GM19193 (cell line): ENCODE results near the gene SEPTIN11.

Experiments used
- POLR2A ChIP-seq: IDR thresholded peaks from 4 replicates; pipeline ENCODE4 v1.6.1; 2011; ENCODE audit not compliant: insufficient read depth, insufficient read length; ENCODE audit errors: extremely low read depth

SEPTIN11 gene

DNA sequence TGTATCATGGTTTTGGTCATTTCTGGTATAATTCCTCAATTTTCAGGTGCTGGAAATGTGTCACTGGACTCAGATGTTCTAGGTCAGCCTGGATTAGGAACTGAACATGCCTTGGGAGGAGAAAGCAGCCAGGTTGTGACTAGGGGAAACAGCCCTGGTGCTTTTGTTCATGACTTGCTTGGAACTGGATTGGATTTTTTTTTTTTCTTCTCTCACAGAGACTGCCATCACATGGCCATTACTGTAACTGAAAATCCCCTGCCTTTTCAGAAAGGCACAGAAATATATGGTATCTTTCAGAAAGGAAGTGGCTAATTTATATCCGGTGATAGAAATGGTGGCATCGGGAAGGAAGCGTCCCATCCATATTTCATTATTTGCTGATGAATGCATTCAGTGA is 34.6 kb downstream of the SEPTIN11 start:
- no peak for TF ChIP-seq POLR2A

DNA sequence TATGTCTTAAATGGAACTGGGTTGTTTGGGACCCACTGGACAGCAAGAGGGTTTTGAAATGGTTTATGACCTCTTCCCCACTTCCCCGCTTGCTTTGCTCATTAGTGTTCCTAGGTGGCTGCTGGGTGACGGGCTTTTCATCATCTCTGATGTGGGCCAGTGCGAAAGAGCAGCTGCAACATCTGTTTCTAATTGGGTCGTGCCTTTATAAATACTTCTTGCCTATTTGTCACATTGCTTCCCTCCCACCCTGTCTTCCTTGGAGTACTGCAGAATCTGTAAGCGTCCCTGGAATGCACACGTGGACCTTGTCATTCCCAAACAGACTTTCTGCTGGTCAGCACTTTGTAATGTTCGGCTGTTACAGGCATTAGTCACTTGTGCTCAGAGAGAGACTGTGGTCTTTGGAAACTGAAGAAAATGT is 35.2 kb downstream of the SEPTIN11 start:
- TF ChIP-seq POLR2A: no peak

- TF ChIP-seq POLR2A: no peak
Observed at GRCh38 chr4:76987153-76987591, 37.6 kb downstream of the SEPTIN11 start.

DNA sequence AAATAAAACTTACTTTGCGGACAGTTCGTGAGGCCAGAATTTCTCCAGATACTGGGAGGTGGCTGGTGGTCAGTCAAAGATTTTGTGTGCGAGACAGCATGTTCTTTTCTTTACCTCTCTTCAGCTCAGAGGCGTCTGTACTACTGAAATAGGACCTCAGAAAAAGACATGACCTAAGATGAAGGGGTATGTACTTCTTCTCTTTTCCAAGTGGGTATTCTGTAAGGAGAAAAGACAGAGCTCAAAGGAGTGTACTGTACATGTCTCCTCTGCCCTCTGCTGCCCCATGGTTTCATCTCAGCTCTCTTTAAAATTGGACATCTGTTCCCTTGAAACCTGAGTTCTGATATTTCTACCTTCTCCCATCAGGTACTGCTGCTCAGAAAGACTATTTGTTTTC is 38.1 kb downstream of the SEPTIN11 start:
- TF ChIP-seq POLR2A: no peak

- no peak for TF ChIP-seq POLR2A
Observed at GRCh38 chr4:76989391-76990061, 40.0 kb downstream of the SEPTIN11 start.

- no peak for TF ChIP-seq POLR2A
Observed at GRCh38 chr4:76990288-76991080, 40.9 kb downstream of the SEPTIN11 start.

DNA sequence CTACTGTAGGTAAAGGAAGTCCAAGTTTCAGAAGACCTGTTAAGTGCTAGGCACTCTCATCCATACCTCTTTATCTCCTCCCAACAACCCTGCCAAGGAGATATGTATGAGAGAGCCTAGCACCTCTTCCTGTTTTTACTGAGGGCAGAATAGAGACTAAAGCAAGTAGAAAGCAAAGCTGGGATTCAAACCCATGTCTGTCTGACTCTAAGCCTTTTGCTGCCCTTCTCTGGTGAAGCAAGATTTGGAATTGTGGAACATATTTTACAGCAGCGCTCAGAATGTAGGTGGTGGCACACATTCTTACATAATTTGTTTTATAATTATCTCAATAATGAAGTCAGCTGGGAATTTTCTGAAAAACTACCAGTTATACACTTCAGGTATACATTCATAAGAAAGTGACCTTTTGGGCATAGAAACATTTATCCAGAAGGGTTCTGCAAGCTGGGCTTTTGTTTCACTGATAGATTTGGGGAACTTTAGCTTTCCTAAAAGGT is 41.7 kb downstream of the SEPTIN11 start:
- no peak for TF ChIP-seq POLR2A

DNA sequence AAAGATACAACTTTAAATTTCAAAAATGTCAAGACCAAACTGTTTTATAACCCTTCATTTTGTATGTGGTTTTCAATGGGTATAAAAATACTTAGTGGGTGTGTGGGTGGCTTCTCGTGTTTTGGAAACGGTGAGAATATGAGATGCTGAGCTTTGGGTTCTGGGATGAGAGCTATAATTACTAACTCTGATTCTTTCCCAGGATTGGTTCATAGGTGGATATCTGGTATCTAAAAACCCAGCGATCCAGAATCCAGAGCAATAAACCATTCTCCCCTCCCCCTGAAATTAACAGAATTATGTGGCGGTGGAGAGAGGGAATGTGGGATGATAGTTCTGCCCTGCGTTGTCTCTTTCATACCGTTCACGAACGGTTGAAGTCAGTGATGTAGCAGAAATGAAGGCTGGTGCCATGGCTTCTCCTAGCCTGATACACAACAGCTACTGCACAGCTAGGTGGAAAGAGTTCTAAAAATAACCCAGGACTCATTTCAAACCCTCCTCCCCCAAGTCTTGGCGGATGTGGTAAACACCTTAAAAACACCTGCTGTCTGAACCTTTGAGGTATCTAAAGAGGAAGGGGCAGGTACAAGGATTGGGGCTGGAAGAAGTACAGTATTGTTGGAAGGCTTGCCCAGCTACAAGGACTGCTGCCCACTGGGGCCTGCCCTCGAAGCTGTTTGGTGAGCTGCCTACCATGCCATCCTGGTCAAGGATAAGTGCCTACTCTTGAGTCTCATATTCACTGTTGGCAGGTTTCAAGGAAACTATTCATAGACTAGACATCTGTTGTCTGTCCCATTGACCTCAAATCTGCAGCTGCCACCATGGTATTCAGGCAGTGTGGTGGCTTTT is 44.5 kb downstream of the SEPTIN11 start:
- no peak for TF ChIP-seq POLR2A

DNA sequence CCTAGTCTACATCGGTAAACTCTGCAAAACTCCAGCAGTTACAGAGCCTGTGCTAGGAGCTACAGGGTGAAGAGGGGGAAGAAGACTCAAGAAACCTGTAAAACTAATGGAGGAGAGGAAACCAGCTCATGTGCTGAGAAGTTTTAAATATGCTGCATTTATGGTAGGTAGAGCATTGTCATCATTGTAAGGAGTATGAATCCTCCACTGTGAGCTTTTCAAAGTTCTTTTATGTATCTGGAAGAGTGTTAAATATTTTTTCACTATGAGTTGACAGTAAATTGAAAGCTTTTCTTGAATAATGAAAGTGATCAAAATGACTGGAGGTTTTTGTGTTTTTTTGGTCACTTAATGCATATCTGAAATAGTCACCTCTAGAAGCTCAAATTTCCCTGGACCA is 46.2 kb downstream of the SEPTIN11 start:
- TF ChIP-seq POLR2A: no peak

DNA sequence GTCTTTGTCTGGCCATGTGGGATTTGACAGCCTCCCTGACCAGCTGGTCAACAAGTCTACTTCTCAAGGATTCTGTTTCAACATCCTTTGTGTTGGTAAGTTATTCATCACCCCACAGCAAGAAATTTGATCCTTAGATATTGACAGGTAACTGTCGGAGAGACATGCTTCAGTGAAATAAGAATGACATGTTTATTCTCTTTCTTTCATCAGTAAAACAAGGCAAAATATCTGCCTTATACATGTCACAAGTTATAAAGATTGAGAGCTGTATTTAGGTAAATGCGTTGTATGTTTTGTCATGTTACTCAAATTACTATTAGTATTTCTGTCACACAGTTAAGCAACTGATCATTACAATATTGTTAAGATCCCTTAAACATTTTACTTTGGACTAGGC is 46.9 kb downstream of the SEPTIN11 start:
- TF ChIP-seq POLR2A: no peak

DNA sequence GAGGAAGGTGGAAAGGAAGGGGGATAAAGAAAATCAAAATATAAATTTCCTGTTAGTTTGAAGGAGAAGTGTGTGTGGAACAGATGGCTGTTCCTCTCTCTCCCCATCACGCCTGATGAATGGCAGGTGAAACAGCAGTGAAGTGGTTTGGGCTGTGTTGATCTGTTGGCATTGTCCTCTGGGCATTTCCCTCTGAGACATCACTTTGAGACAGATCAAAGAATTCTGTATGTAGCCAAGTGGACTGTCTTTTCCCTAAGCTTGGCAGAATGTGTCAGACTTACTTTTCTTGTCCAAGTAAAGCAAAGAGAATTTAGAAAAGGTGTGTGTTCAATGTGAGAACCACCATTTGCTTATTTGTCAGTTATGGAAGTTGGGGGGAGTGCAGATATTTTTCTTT is 47.5 kb downstream of the SEPTIN11 start:
- TF ChIP-seq POLR2A: no peak

DNA sequence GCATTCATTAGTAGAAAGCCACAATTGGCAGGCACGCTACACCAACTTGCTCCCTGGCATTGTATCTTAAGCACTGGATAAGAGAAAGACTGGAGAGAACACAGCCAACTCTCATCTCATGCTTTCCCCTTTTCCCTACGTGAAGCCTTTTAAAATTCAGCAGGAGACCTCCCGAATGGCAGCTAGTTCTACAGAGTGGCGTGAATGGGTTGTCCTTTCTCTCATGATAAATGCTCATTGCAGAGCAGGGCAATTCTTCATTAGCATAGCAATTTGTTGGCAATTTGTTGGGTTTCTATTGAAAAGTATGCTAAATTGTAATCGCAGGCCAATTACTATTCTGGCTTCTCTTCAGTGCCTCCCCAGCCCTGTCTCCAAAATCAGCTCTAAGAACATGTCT is 48.0 kb downstream of the SEPTIN11 start:
- TF ChIP-seq POLR2A: no peak

GRCh38 chr4:76998251-76998901 is 48.8 kb downstream of the SEPTIN11 start:
- TF ChIP-seq POLR2A: no peak
